T-helper 1 cell (primary cell): ENCODE data around the gene GALNT16.

ENCODE experiments used
- DNase-seq, 5 donors: peaks; one replicate each; pipeline ENCODE4 v3.0.0-alpha.2; 2012 to 2020

GALNT16 gene

GRCh38 chr14:69318241-69318640 is 58.3 kb downstream of the GALNT16 start:
- no peak for DNase-seq

GRCh38 chr14:69318901-69319475 is 59.0 kb downstream of the GALNT16 start:
- DNase-seq: no peak

GRCh38 chr14:69319911-69320310 is 60.0 kb downstream of the GALNT16 start:
- no peak for DNase-seq

GRCh38 chr14:69320581-69321365 is 60.8 kb downstream of the GALNT16 start:
- DNase-seq: no peak

- no peak for DNase-seq
Observed at GRCh38 chr14:69321601-69322330, 61.8 kb downstream of the GALNT16 start.

GRCh38 chr14:69323266-69323998 is 63.5 kb downstream of the GALNT16 start:
- DNase-seq: no peak

- DNase-seq: no peak
Observed at GRCh38 chr14:69323999-69324282, 64.0 kb downstream of the GALNT16 start.

- no peak for DNase-seq
Observed at GRCh38 chr14:69324341-69324931, 64.5 kb downstream of the GALNT16 start.

- DNase-seq: no peak
Observed at GRCh38 chr14:69325086-69325485, 65.1 kb downstream of the GALNT16 start.

- no peak for DNase-seq
Observed at GRCh38 chr14:69325646-69326265, 65.8 kb downstream of the GALNT16 start.

- no peak for DNase-seq
Observed at GRCh38 chr14:69326611-69327010, 66.7 kb downstream of the GALNT16 start.

- DNase-seq: no peak
Observed at GRCh38 chr14:69327507-69327906, 67.5 kb downstream of the GALNT16 start.

GRCh38 chr14:69328317-69328716 is 68.4 kb downstream of the GALNT16 start:
- no peak for DNase-seq

- no peak for DNase-seq
Observed at GRCh38 chr14:69328765-69329164, 68.8 kb downstream of the GALNT16 start.

- no peak for DNase-seq
Observed at GRCh38 chr14:69331206-69331605, 71.2 kb downstream of the GALNT16 start.

GRCh38 chr14:69332782-69333395 is 72.9 kb downstream of the GALNT16 start:
- DNase-seq: no peak

GRCh38 chr14:69333791-69334337 is 73.9 kb downstream of the GALNT16 start:
- no peak for DNase-seq

- DNase-seq: no peak
Observed at GRCh38 chr14:69334576-69334975, 74.6 kb downstream of the GALNT16 start.

GRCh38 chr14:69335371-69335771 is 75.4 kb downstream of the GALNT16 start:
- DNase-seq: no peak

GRCh38 chr14:69337984-69338383 is 78.0 kb downstream of the GALNT16 start:
- no peak for DNase-seq

GRCh38 chr14:69339426-69339825 is 79.5 kb downstream of the GALNT16 start:
- DNase-seq: no peak
